Subcutaneous abdominal adipose tissue (tissue), 5 donors: Measurements from ENCODE around the gene P3R3URF.

Source experiments
- H3K27ac ChIP-seq: one replicate; pipeline ENCODE4 v1.7.0; 2013; ENCODE audit warnings: low read depth, mild to moderate bottlenecking, inconsistent platforms, low read length, moderate library complexity
- H3K27me3 ChIP-seq, 5 donors: one replicate each; pipeline ENCODE4 v1.7.0; 2013; ENCODE audit warnings: low read length in 5 of 5, inconsistent platforms in 1 of 5; ENCODE audit not compliant: control insufficient read depth in 5 of 5, insufficient read depth in 4 of 5
- H3K36me3 ChIP-seq, 5 donors: one replicate each; pipeline ENCODE4 v1.7.0; 2013; ENCODE audit warnings: low read length in 5 of 5; ENCODE audit not compliant: control insufficient read depth in 5 of 5, insufficient read depth in 5 of 5
- H3K4me1 ChIP-seq, 5 donors: one replicate each; pipeline ENCODE4 v1.7.0; 2013; ENCODE audit warnings: low read length in 5 of 5, mild to moderate bottlenecking in 3 of 5, moderate library complexity in 1 of 5; ENCODE audit not compliant: control insufficient read depth in 5 of 5, insufficient read depth in 5 of 5
- H3K4me3 ChIP-seq, 5 donors: one replicate each; pipeline ENCODE4 v1.7.0; 2013; ENCODE audit warnings: low read length in 5 of 5, low read depth in 1 of 5
- H3K9ac ChIP-seq, 5 donors: one replicate each; pipeline ENCODE4 v1.7.0; 2013; ENCODE audit warnings: low read length in 5 of 5, mild to moderate bottlenecking in 4 of 5, moderate library complexity in 3 of 5
- H3K9me3 ChIP-seq, 5 donors: one replicate each; pipeline ENCODE4 v1.7.0; 2013; ENCODE audit warnings: low read length in 5 of 5; ENCODE audit not compliant: control insufficient read depth in 5 of 5
- donor health status: healthy.
- donor health status: healthy.
- donor health status: healthy.
- donor health status: healthy.
- donor health status: healthy.

P3R3URF gene

GRCh38 chr1:46210561-46210960, 34.3 kb upstream of the P3R3URF start:
- Histone ChIP-seq H3K9me3 (no peaks in the 10 kb centered on the region), H3K9ac (no peak overlapping the region), H3K27ac (no peak overlapping the region), H3K4me3 (no peak overlapping the region), H3K27me3 (no peaks in the 10 kb centered on the region), H3K36me3 (no peaks in the 10 kb centered on the region), H3K4me1 (peaks cover 0 to 2% (median 0%) of the 10 kb centered on the region in 5 donors)

DNA sequence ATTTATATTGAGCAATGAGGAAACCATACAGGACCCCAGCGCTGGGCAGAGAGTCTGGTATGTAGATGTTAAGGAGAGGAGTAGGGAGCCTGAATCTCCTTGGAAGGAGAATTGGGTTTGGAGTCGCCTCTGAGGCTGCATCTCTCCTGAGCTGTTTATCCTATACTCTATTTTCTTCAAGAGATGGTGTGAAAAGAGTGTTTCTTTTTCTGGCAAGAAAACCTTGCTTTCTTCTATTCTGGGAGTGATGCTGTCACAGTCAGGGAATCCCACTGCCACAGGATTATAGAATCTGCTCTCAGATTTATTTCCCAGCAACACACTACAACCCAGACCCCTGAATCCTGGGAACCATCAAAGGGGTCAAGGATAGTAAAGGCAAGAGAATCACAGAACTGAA, 30.1 kb upstream of the P3R3URF start:
- H3K27ac ChIP-seq, result no peak overlapping the region
- H3K9ac ChIP-seq, result no peak overlapping the region

DNA sequence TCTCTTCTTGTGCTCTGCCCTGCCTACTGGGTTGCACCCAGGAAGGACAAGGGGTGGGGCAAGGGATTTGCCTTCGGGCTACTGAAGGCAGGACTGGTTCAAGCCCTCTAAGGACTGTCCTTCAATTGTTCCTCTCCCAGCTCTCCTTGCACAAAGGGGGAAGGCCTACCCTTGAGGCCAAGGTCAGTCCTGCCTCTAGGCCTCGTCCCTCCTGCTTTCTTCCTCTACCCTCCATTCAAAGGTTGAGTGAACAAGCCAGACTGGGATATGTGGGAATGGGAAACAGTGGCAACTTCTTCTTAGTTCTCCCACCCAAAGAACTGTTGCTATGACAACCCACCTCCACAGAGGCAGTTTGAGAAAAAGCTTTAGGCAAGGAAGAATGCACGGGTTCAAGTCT, 29.5 kb upstream of the P3R3URF start:
- Histone ChIP-seq H3K9me3 (no peaks in the 10 kb centered on the region), H3K4me3 (no peak overlapping the region), H3K27ac (no peak overlapping the region), H3K36me3 (no peaks in the 10 kb centered on the region), H3K9ac (no peak overlapping the region), H3K4me1 (peaks cover 0 to 31% (median 24%) of the 10 kb centered on the region in 5 donors), H3K27me3 (no peaks in the 10 kb centered on the region)

More for the DNA sequence above, 30.1 kb upstream of the P3R3URF start:
- H3K27me3 ChIP-seq, result no peaks in the 10 kb centered on the region
- no peak overlapping the region for H3K4me3 ChIP-seq
- H3K36me3 ChIP-seq, result no peaks in the 10 kb centered on the region
- no peaks in the 10 kb centered on the region for H3K9me3 ChIP-seq
- peaks cover 0 to 31% (median 24%) of the 10 kb centered on the region in 5 donors for H3K4me1 ChIP-seq

DNA sequence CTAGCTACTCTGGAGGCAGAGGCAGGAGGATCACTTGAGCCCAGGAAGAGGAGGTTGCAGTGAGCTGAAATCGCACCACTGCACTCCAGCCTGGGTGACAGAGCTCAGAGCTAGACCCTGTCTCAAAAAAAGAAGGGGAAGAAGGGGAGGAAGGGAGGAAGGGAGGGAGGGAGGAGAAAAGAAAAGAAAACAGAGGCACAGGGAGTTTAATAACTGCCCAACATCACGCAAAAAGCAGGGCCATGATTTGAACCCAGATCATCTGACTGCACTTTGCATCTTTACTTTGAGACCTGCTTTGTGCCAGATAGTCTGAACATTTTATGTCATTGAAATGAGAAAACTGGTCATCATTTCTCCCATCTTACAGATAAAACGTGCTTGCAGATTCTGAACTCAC, 28.9 kb upstream of the P3R3URF start:
- no peaks in the 10 kb centered on the region for H3K27me3 ChIP-seq
- H3K36me3 ChIP-seq, result no peaks in the 10 kb centered on the region
- no peak overlapping the region for H3K9ac ChIP-seq
- no peak overlapping the region for H3K4me3 ChIP-seq
- H3K27ac ChIP-seq, result no peak overlapping the region
- peaks cover 0 to 31% (median 24%) of the 10 kb centered on the region in 5 donors for H3K4me1 ChIP-seq
- H3K9me3 ChIP-seq, result no peaks in the 10 kb centered on the region

- H3K9me3 ChIP-seq, result no peaks in the 10 kb centered on the region
- peak overlapping the region; percentile 73 to 88 (median 82) for H3K4me3 ChIP-seq
- H3K27me3 ChIP-seq, result no peaks in the 10 kb centered on the region
- no peaks in the 10 kb centered on the region for H3K36me3 ChIP-seq
- H3K4me1 ChIP-seq, result peaks cover 0 to 32% (median 24%) of the 10 kb centered on the region in 5 donors
- H3K9ac ChIP-seq, result peak overlapping the region in 4 of 5 donors; percentile 41 to 83 (median 69)
- H3K27ac ChIP-seq, result no peak overlapping the region
Observed at GRCh38 chr1:46204406-46204742, 28.1 kb upstream of the P3R3URF start.

GRCh38 chr1:46203738-46204405, 27.6 kb upstream of the P3R3URF start:
- no peaks in the 10 kb centered on the region for H3K36me3 ChIP-seq
- peak overlapping the region; percentile 73 to 88 (median 82) for H3K4me3 ChIP-seq
- no peaks in the 10 kb centered on the region for H3K27me3 ChIP-seq
- no peak overlapping the region for H3K27ac ChIP-seq
- peak overlapping the region; percentile 64 to 83 (median 68) for H3K9ac ChIP-seq
- no peaks in the 10 kb centered on the region for H3K9me3 ChIP-seq
- peaks cover 0 to 37% (median 28%) of the 10 kb centered on the region in 5 donors for H3K4me1 ChIP-seq

DNA sequence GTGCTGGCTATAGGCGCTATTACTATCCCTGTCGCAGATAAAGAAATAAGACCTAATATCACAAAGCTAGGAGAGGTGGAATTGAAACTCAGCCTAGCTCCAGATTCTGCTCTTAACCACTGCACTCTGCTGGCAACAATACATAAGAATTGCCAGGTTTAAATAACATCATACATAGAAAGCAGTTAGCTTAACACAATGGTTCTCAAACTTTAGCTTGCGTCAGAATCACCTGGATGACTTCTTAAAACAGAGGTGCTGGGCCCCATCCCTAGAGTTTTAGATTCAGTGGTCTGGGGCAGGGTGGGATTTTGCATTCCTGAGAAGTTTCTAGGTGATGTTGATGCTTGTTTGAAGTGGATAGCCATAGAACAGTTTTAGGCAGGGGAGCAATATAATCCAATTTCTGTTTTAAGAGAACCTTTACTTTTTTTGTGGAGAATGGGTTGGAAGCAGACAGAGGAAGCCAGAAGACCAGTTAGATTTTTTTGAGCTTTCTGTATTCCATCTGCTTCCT, 23.0 kb upstream of the P3R3URF start:
- Histone ChIP-seq H3K36me3 (peaks cover 0 to 23% (median 14%) of the 10 kb centered on the region in 5 donors), H3K27ac (no peak overlapping the region), H3K9me3 (no peaks in the 10 kb centered on the region), H3K9ac (peak overlapping the region in 1 of 5 donors; percentile 77), H3K27me3 (no peaks in the 10 kb centered on the region), H3K4me3 (peak overlapping the region in 3 of 5 donors; percentile 9 to 98 (median 95)), H3K4me1 (peaks cover 2 to 58% (median 45%) of the 10 kb centered on the region in 5 donors)

GRCh38 chr1:46197964-46198811, 21.9 kb upstream of the P3R3URF start, which contains the start of gene POMGNT1:
TSS of gene POMGNT1 (minus strand) at chr1:46198434. CDS start at chr1:46197821, 613 bp downstream.
- Histone ChIP-seq H3K4me3 (peak within 1 kb of the TSS; percentile 86 to 98 (median 95)), H3K27ac (peak within 1 kb of the TSS; percentile 24), H3K36me3 (peaks cover 0 to 34% (median 25%) of the 10 kb centered on the region in 5 donors), H3K9me3 (no peaks in the 10 kb centered on the region), H3K4me1 (peaks cover 2 to 47% (median 34%) of the 10 kb centered on the region in 5 donors), H3K9ac (peak within 1 kb of the TSS; percentile 89 to 99 (median 94)), H3K27me3 (no peaks in the 10 kb centered on the region)

DNA sequence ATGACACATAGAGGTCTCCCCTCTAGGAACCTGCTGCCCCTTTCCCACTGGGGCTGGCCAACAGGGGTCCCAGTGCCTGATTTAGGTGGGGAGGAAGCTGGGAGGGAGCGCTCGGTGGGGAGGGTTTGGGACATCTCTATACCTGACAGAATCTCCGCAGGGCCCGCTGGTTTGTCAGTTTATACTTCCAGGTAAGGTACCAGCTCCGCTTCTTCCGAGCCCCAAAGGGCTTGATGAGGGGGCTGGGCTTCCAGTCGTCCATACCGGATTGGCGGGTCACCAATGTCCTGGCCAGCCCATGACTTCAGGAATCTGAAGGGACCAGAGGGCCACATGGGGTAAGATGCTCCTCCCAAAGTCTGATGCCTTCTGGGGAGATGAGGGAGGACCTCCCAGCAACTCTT, 21.3 kb upstream of the P3R3URF start:
- H3K4me1 ChIP-seq, result peaks cover 2 to 40% (median 27%) of the 10 kb centered on the region in 5 donors
- no peaks in the 10 kb centered on the region for H3K9me3 ChIP-seq
- peak overlapping the region; percentile 24 for H3K27ac ChIP-seq
- H3K27me3 ChIP-seq, result no peaks in the 10 kb centered on the region
- peak overlapping the region; percentile 86 to 98 (median 91) for H3K4me3 ChIP-seq
- peak overlapping the region; percentile 89 to 99 (median 94) for H3K9ac ChIP-seq
- H3K36me3 ChIP-seq, result peaks cover 0 to 40% (median 31%) of the 10 kb centered on the region in 5 donors
